NCI-H526 (cell line): Measurements from ENCODE around the gene UBASH3A.

ENCODE experiments used
- DNase-seq, 2 experiments: peaks; one replicate each; lab custom pipeline; 2025; lab: John Stamatoyannopoulos, UW

Gene UBASH3A

GRCh38 chr21:42451941-42452340 lies 48.2 kb downstream of the UBASH3A start:
- no peak for DNase-seq

GRCh38 chr21:42452401-42453223 lies 48.9 kb downstream of the UBASH3A start:
- DNase-seq: no peak

- DNase-seq: peak in 1 of 2 experiments; percentile 52
Measured at GRCh38 chr21:42453224-42453985, 49.7 kb downstream of the UBASH3A start.

- DNase-seq: no peak
Measured at GRCh38 chr21:42453986-42454570, 50.4 kb downstream of the UBASH3A start.

GRCh38 chr21:42454786-42455185 lies 51.1 kb downstream of the UBASH3A start:
- no peak for DNase-seq

- peak in 1 of 2 experiments; percentile 48 for DNase-seq
Measured at GRCh38 chr21:42455196-42455595, 51.5 kb downstream of the UBASH3A start.

GRCh38 chr21:42455754-42456440 lies 52.2 kb downstream of the UBASH3A start:
- no peak for DNase-seq

GRCh38 chr21:42456457-42456856 lies 52.8 kb downstream of the UBASH3A start:
- no peak for DNase-seq

GRCh38 chr21:42459082-42459460 lies 55.4 kb downstream of the UBASH3A start:
- DNase-seq: no peak

- no peak for DNase-seq
Measured at GRCh38 chr21:42459546-42460215, 56.0 kb downstream of the UBASH3A start.

- DNase-seq: peak; percentile 96
Measured at GRCh38 chr21:42460391-42461184, 56.9 kb downstream of the UBASH3A start.

GRCh38 chr21:42461185-42461520 lies 57.5 kb downstream of the UBASH3A start:
- no peak for DNase-seq

GRCh38 chr21:42461881-42462877 lies 58.5 kb downstream of the UBASH3A start:
- peak; percentile 85 to 94 for DNase-seq

- peak; percentile 81 to 83 for DNase-seq
Measured at GRCh38 chr21:42463861-42464515, 60.3 kb downstream of the UBASH3A start.

GRCh38 chr21:42465008-42465802 lies 61.5 kb downstream of the UBASH3A start:
- no peak for DNase-seq

GRCh38 chr21:42465803-42466127 lies 62.1 kb downstream of the UBASH3A start:
- no peak for DNase-seq

- DNase-seq: no peak
Measured at GRCh38 chr21:42466700-42467099, 63.0 kb downstream of the UBASH3A start.
